Thyroid gland (tissue), 4 donors: ENCODE results near the gene AP3D1.

Source experiments
- POLR2A ChIP-seq, 2 donors: fragments of 450-650 bp; IDR thresholded peaks; one replicate each; pipeline ENCODE4 v1.6.1; 2017; ENCODE audit warnings: antibody characterized with exemption in 2 of 2, mild to moderate bottlenecking in 2 of 2, moderate library complexity in 1 of 2
- TF ChIP-seq, protein P1 (sequence below), 6 experiments: fragments of 200-600 bp in 3 of 6; fragments of 450-650 bp in 3 of 6; sonication (generic) in 3 of 6; IDR thresholded peaks; one replicate each; pipeline ENCODE4 v1.5.1; 2016 to 2019; ENCODE audit warnings: antibody characterized with exemption in 6 of 6, mild to moderate bottlenecking in 2 of 6, inconsistent platforms in 1 of 6, moderate library complexity in 1 of 6

DNA sequence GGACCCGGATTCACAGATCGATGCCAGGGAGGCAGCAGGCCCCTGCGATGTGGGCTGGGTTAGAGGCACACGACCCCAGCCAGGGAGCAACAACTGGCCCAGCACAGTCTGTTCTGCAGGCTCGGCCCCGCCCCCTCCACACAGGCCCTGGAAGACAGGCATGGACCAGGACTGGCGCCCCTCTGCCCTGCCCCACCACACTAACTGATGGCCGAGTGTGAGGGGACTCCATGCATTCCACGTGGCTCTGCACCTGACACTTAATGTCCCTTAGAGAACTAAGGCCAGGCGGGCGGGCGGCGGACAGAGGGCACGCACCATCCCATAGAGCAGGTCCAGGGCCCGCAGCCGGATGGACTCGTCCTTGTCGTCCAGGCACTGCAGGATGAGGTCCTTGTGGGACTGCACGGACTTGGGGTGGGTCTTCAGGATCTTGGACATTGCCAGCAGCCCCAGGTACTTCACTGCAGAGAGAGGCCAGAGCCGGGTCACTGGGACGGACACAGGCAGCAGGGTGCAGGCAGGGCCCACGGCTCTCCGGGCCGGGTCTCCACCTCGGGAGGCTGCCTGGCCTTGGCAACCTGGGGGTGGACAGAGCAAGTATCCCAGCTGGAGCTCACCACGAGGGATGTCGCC, 29.8 kb downstream of the AP3D1 start:
- TF ChIP-seq, protein P1, sequence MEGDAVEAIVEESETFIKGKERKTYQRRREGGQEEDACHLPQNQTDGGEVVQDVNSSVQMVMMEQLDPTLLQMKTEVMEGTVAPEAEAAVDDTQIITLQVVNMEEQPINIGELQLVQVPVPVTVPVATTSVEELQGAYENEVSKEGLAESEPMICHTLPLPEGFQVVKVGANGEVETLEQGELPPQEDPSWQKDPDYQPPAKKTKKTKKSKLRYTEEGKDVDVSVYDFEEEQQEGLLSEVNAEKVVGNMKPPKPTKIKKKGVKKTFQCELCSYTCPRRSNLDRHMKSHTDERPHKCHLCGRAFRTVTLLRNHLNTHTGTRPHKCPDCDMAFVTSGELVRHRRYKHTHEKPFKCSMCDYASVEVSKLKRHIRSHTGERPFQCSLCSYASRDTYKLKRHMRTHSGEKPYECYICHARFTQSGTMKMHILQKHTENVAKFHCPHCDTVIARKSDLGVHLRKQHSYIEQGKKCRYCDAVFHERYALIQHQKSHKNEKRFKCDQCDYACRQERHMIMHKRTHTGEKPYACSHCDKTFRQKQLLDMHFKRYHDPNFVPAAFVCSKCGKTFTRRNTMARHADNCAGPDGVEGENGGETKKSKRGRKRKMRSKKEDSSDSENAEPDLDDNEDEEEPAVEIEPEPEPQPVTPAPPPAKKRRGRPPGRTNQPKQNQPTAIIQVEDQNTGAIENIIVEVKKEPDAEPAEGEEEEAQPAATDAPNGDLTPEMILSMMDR (IDR thresholded peaks at IDR 0.05): no peak
- TF ChIP-seq POLR2A (IDR thresholded peaks at IDR 0.05): no peak
